Testis (tissue), 3 donors: ENCODE data around the gene PCGF5. TPM values are rescaled to one million over a fixed set of nuclear protein-coding genes. Genes with fewer than 3 reads are reported as not detected.
"Not testable (repeated sequence)": the region's sequence is repeated elsewhere in the genome, so short reads cannot be mapped to it uniquely, and the experiment has no call there.

ENCODE experiments used
- DNase-seq: peaks from one replicate; pipeline ENCODE4 v3.0.0-alpha.2; 2019
- H3K27ac ChIP-seq, 2 donors: fragments of 200-600 bp; sonication (generic); one replicate each; pipeline ENCODE4 v1.5.1; 2019
- H3K27me3 ChIP-seq: fragments of 200-600 bp; sonication (generic); one replicate; pipeline ENCODE4 v1.5.1; 2019
- H3K36me3 ChIP-seq: fragments of 200-600 bp; sonication (generic); one replicate; pipeline ENCODE4 v1.5.1; 2017; ENCODE audit warnings: low read depth; ENCODE audit errors: missing control alignments
- H3K4me1 ChIP-seq: fragments of 200-600 bp; sonication (generic); one replicate; pipeline ENCODE4 v1.5.1; 2019
- H3K4me3 ChIP-seq, 2 donors: fragments of 200-600 bp; sonication (generic); one replicate each; pipeline ENCODE4 v1.5.1; 2017 to 2019
- H3K9me3 ChIP-seq: fragments of 200-600 bp; sonication (generic); one replicate; pipeline ENCODE4 v1.5.1; 2017
- POLR2A ChIP-seq: fragments of 450-650 bp; IDR thresholded peaks from one replicate; pipeline ENCODE4 v1.6.1; 2017; ENCODE audit warnings: antibody characterized with exemption, mild to moderate bottlenecking, moderate library complexity
- WGBS, 2 donors: methylation state at CpG; one replicate each; pipeline ENCODE4 v1.1.5; 2018; 5-methylcytosine and 5-hydroxymethylcytosine counted together
- intact Hi-C: fragments of 100-400 bp; cut with DNase I; formaldehyde crosslinking; loops from one replicate; pipeline ENCODE4 v1.15.1; 2023; ENCODE audit warnings: low total_unique reads
- polyA plus RNA-seq: library from polyadenylated mRNA; stranded (reverse); fragments of 350-450 nt; fragmentation: Illumina TruSeq; extraction: RNeasy Lipid Tissue Mini Kit (QIAGEN cat#74804); gene quantifications from one replicate; pipeline ENCODE4 v1.2.3, GENCODE V29; 2014; ENCODE audit warnings: low read depth, low replicate concordance; ENCODE audit not compliant: insufficient read depth
- total RNA-seq, 2 donors: library from RNA; depleted of rRNA; stranded (reverse); fragments of >200 nt; gene quantifications; one replicate each; pipeline ENCODE4 v1.2.3, GENCODE V29; 2016
- TF ChIP-seq, protein P1 (sequence below), 3 experiments: fragments of 450-650 bp in 2 of 3; fragments of 200-600 bp in 1 of 3; sonication (generic) in 1 of 3; IDR thresholded peaks; one replicate each; pipeline ENCODE4 v1.5.1; 2016 to 2019; ENCODE audit warnings: antibody characterized with exemption in 3 of 3, mild to moderate bottlenecking in 2 of 3, moderate library complexity in 1 of 3

The PCGF5 gene
- total and polyA plus RNA-seq, 3 donors from 2014 or later: 36.8 to 68.9 (median 50.2) TPM

- Histone ChIP-seq H3K9me3 (no peaks in the 10 kb centered on the region), H3K4me1 (no peaks in the 10 kb centered on the region), H3K36me3 (no peaks in the 10 kb centered on the region), H3K27ac (no peak overlapping the region), H3K4me3 (no peak overlapping the region), H3K27me3 (no peaks in the 10 kb centered on the region)
- WGBS, 2 donors: 95 to 98% methylated on average over 4 of the region's 4 CpGs
- intact Hi-C loops: loop anchor here (10.0 kb wide), 2 partner anchors 248 to 348 kb away; no protein-coding TSS in a partner anchor
- TF ChIP-seq, protein P1, sequence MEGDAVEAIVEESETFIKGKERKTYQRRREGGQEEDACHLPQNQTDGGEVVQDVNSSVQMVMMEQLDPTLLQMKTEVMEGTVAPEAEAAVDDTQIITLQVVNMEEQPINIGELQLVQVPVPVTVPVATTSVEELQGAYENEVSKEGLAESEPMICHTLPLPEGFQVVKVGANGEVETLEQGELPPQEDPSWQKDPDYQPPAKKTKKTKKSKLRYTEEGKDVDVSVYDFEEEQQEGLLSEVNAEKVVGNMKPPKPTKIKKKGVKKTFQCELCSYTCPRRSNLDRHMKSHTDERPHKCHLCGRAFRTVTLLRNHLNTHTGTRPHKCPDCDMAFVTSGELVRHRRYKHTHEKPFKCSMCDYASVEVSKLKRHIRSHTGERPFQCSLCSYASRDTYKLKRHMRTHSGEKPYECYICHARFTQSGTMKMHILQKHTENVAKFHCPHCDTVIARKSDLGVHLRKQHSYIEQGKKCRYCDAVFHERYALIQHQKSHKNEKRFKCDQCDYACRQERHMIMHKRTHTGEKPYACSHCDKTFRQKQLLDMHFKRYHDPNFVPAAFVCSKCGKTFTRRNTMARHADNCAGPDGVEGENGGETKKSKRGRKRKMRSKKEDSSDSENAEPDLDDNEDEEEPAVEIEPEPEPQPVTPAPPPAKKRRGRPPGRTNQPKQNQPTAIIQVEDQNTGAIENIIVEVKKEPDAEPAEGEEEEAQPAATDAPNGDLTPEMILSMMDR (IDR thresholded peaks at IDR 0.05): no peak
- no peak for TF ChIP-seq POLR2A
- no peak for DNase-seq
Measured at GRCh38 chr10:91253300-91253699, 32.8 kb downstream of the PCGF5 start.

GRCh38 chr10:91257310-91257709 lies 36.8 kb downstream of the PCGF5 start:
- Histone ChIP-seq H3K4me3 (no peak overlapping the region), H3K9me3 (no peaks in the 10 kb centered on the region), H3K4me1 (no peaks in the 10 kb centered on the region), H3K36me3 (no peaks in the 10 kb centered on the region), H3K27me3 (no peaks in the 10 kb centered on the region), H3K27ac (no peak overlapping the region)
- WGBS, 2 donors: 96 to 97% methylated on average over 3 of the region's 3 CpGs
- TF ChIP-seq POLR2A: no peak
- TF ChIP-seq, protein P1 (IDR thresholded peaks at IDR 0.05): no peak
- no peak for DNase-seq
- intact Hi-C loops: loop anchor here (10.0 kb wide), 2 partner anchors 253 to 353 kb away; no protein-coding TSS in a partner anchor

GRCh38 chr10:91260417-91260816 lies 40.0 kb downstream of the PCGF5 start:
- H3K4me3 ChIP-seq, H3K27ac ChIP-seq, DNase-seq, H3K9me3 ChIP-seq, intact Hi-C loops, H3K27me3 ChIP-seq, H3K4me1 ChIP-seq, H3K36me3 ChIP-seq: not testable (repeated sequence)
- WGBS, 2 donors: 89 to 96% methylated on average over 3 of the region's 3 CpGs

DNA sequence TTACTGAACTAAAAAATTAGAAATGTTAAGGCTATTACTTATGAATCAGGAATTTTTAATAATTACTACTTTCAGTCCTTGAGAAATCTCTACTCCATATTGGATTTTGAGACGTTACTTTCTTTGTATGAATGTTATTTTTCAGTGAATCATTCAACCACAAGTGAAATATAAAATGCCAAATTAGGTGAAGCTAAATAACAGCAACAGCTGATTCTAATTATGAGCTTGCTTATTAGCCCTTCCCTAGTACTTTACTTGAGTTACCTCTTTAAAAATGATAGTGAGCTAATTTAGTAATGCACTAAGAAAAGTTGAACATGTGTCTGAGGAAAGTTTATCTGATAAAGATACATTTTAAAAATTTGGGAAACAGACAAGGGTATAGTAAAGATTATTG lies 51.4 kb downstream of the PCGF5 start:
- intact Hi-C loops: no loop called here
- Histone ChIP-seq H3K27ac (no peak overlapping the region), H3K36me3 (no peaks in the 10 kb centered on the region), H3K27me3 (no peaks in the 10 kb centered on the region), H3K4me1 (no peaks in the 10 kb centered on the region), H3K9me3 (no peaks in the 10 kb centered on the region), H3K4me3 (no peak overlapping the region)
- no peak for TF ChIP-seq POLR2A
- DNase-seq: no peak
- WGBS, 2 donors: 65 to 88% methylated on average over 1 of the region's 1 CpG

DNA sequence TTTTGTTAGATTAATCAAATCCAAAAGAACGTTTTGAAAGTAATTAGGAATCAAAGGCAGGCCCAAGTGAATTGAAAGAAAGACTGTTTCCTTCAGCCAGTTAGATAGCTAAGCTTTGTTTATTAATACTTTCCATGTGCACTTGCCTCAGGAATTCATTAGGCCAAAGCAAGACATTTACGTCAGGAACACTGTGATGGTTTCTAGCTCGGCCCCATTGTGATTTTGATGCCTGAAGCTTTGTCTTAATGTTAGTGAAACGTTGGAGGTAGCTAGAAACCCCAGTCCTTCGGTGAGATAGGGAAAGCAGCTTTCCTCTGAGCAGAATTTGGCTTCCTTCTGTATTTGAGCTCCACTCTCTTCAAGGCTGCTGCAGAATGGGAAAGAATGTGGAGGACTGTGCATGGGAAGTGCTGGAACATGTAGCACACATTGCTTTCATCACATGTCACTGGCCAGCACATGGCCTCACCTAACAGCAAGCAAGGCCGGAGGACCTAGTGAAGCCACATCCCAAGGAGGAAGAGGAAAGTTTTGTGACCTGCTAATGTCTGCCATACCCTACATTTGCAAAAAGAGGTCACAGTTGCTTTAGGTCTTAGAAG lies 64.1 kb downstream of the PCGF5 start:
- Histone ChIP-seq H3K4me1 (no peaks in the 10 kb centered on the region), H3K4me3 (no peak overlapping the region), H3K9me3 (no peaks in the 10 kb centered on the region), H3K27me3 (no peaks in the 10 kb centered on the region), H3K36me3 (no peaks in the 10 kb centered on the region), H3K27ac (no peak overlapping the region)
- WGBS, 2 donors: 52 to 55% methylated on average over 6 of the region's 6 CpGs
- TF ChIP-seq, protein P1 (IDR thresholded peaks at IDR 0.05): no peak
- TF ChIP-seq POLR2A: no peak
- no peak for DNase-seq
- intact Hi-C loops: no loop called here

- TF ChIP-seq POLR2A: no peak
- TF ChIP-seq, protein P1 (IDR thresholded peaks at IDR 0.05): no peak
- Histone ChIP-seq H3K4me3 (no peak overlapping the region), H3K36me3 (no peaks in the 10 kb centered on the region), H3K4me1 (no peaks in the 10 kb centered on the region), H3K9me3 (no peaks in the 10 kb centered on the region), H3K27ac (no peak overlapping the region), H3K27me3 (no peaks in the 10 kb centered on the region)
- 76 to 87% methylated on average over 2 of the region's 2 CpGs for WGBS, 2 donors
- DNase-seq: no peak
- intact Hi-C loops: no loop called here
Measured at GRCh38 chr10:91286572-91286971, 66.1 kb downstream of the PCGF5 start.
